ENCODE measurements around the gene NAPSA.
"Not testable (repeated sequence)": the region's sequence is repeated elsewhere in the genome, so short reads cannot be mapped to it uniquely, and the experiment has no call there.

Gene NAPSA

GRCh38 chr19:50330365-50331078 is 34.9 kb downstream of the NAPSA start:
- no peak for TF ChIP-seq CTCF (IDR thresholded peaks at IDR 0.05; ENCODE audit: extremely low read depth, insufficient read depth, missing control alignments)
- peak; percentile 93 for DNase-seq (ENCODE audit: low spot score)
- in situ Hi-C loops (cut with MboI; ENCODE audit: low pct_unique_long_range_greater_than_20kb, low sequenced_read_pairs, unreplicated experiment) = no loop called here

GRCh38 chr19:50329926-50330294 is 35.5 kb downstream of the NAPSA start:
- in situ Hi-C loops (cut with MboI; ENCODE audit: low pct_unique_long_range_greater_than_20kb, low sequenced_read_pairs, unreplicated experiment) = not testable (repeated sequence)

GRCh38 chr19:50329146-50329925 is 36.1 kb downstream of the NAPSA start, which contains the start of gene KCNC3:
TSS of gene KCNC3 (minus strand) at chr19:50329377. CDS start at chr19:50329082, 295 bp downstream.
- in situ Hi-C loops (cut with MboI; ENCODE audit: low pct_unique_long_range_greater_than_20kb, low sequenced_read_pairs, unreplicated experiment) = no loop called here
- peak; percentile 100 for DNase-seq (ENCODE audit: low spot score)

More at GRCh38 chr19:50329926-50330294, 35.5 kb downstream of the NAPSA start:
- DNase-seq (ENCODE audit: low spot score) = not testable (repeated sequence)

GRCh38 chr19:50328873-50329145 is 36.6 kb downstream of the NAPSA start:
- in situ Hi-C loops (cut with MboI; ENCODE audit: low pct_unique_long_range_greater_than_20kb, low sequenced_read_pairs, unreplicated experiment) = no loop called here
- peak; percentile 43 for TF ChIP-seq CTCF (IDR thresholded peaks at IDR 0.05; ENCODE audit: extremely low read depth, insufficient read depth, missing control alignments)
- no peak for DNase-seq (ENCODE audit: low spot score)

More at GRCh38 chr19:50329146-50329925, 36.1 kb downstream of the NAPSA start, which contains the start of gene KCNC3:
- TF ChIP-seq CTCF (IDR thresholded peaks at IDR 0.05; ENCODE audit: extremely low read depth, insufficient read depth, missing control alignments) = no peak

- in situ Hi-C loops (cut with MboI; ENCODE audit: low pct_unique_long_range_greater_than_20kb, low sequenced_read_pairs, unreplicated experiment) = no loop called here
- TF ChIP-seq CTCF (IDR thresholded peaks at IDR 0.05; ENCODE audit: extremely low read depth, insufficient read depth, missing control alignments) = peak; percentile 74
- DNase-seq (ENCODE audit: low spot score) = peak; percentile 66
These were observed 37.1 kb downstream of the NAPSA start for GRCh38 chr19:50328224-50328872.

GRCh38 chr19:50327461-50328223 is 37.8 kb downstream of the NAPSA start:
- in situ Hi-C loops (cut with MboI; ENCODE audit: low pct_unique_long_range_greater_than_20kb, low sequenced_read_pairs, unreplicated experiment) = no loop called here
- peak; percentile 8 for DNase-seq (ENCODE audit: low spot score)
- no peak for TF ChIP-seq CTCF (IDR thresholded peaks at IDR 0.05; ENCODE audit: extremely low read depth, insufficient read depth, missing control alignments)
